SJSA1 (cell line): ENCODE measurements around the gene DAP. TPM values are rescaled to one million over a fixed set of nuclear protein-coding genes. Genes with fewer than 3 reads are reported as not detected.
A peak's percentile ranks its signal among the peaks of the same experiment; 100 is the strongest.

Source experiments
- DNase-seq, 2 experiments: peaks; one replicate each; pipeline ENCODE4 v3.0.0-alpha.2; 2015 to 2020; ENCODE audit warnings: low spot score in 2 of 2, low read depth in 1 of 2
- H3K27ac ChIP-seq: fragments of 250-450 bp; sonication (Bioruptor Pico); 2 replicates; pipeline ENCODE4 v1.5.1; 2020; ENCODE audit warnings: mild to moderate bottlenecking, moderate library complexity
- H3K27me3 ChIP-seq: fragments of 250-450 bp; sonication (Bioruptor Pico); replicated peaks from 2 replicates; pipeline ENCODE4 v1.5.1; 2020; ENCODE audit warnings: mild to moderate bottlenecking, moderate library complexity
- H3K36me3 ChIP-seq: fragments of 250-450 bp; sonication (Bioruptor Pico); 2 replicates; pipeline ENCODE4 v1.5.1; 2020; ENCODE audit warnings: mild to moderate bottlenecking
- H3K4me1 ChIP-seq: fragments of 250-450 bp; sonication (Bioruptor Pico); replicated peaks from 2 replicates; pipeline ENCODE4 v1.6.1; 2021; ENCODE audit warnings: mild to moderate bottlenecking
- H3K4me3 ChIP-seq: fragments of 250-450 bp; sonication (Bioruptor Pico); 2 replicates; pipeline ENCODE4 v1.5.1; 2020; ENCODE audit warnings: mild to moderate bottlenecking
- H3K9me3 ChIP-seq: fragments of 250-450 bp; sonication (Bioruptor Pico); replicated peaks from 2 replicates; pipeline ENCODE4 v1.5.1; 2020; ENCODE audit warnings: mild to moderate bottlenecking
- total RNA-seq: library from RNA; depleted of rRNA; stranded (reverse); fragments of >200 nt; shearing (Covaris generic); gene quantifications from 2 replicates; pipeline ENCODE4 v1.2.3, GENCODE V29; 2014

Gene DAP
- total RNA-seq, 1 experiment from 2014 or later = 64.6 TPM

DNA sequence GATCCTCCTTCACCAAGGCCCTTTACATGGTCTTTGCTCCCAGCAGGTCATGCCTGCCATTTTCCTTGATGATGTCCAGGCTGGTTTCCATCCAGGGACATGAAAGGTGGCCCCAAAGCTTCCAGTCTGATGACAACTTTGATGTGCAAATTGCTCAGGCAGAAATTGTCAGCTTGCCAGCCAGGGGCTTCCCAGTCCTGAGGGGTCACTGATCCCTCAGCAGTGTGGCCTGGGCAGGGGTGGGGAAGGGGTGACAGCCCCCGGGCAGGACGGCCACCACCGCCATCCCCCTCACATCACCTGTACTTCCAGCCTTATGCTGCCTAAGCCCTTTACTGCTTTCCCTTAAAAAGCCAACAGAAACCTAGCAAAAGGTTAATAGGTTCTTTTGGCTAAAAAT is 100.9 kb downstream of the DAP start:
- H3K27me3 ChIP-seq = no peaks in the 10 kb centered on the region
- no peaks in the 10 kb centered on the region for H3K4me1 ChIP-seq
- H3K9me3 ChIP-seq = no peaks in the 10 kb centered on the region
- no peak overlapping the region for H3K4me3 ChIP-seq
- peaks cover 14% of the 10 kb centered on the region for H3K36me3 ChIP-seq
- no peak for DNase-seq
- H3K27ac ChIP-seq = no peak overlapping the region

GRCh38 chr5:10658265-10658664 is 102.8 kb downstream of the DAP start:
- no peaks in the 10 kb centered on the region for H3K9me3 ChIP-seq
- H3K27ac ChIP-seq = no peak overlapping the region
- H3K36me3 ChIP-seq = peaks cover 23% of the 10 kb centered on the region
- no peak for DNase-seq
- no peaks in the 10 kb centered on the region for H3K27me3 ChIP-seq
- H3K4me3 ChIP-seq = no peak overlapping the region
- H3K4me1 ChIP-seq = no peaks in the 10 kb centered on the region

DNA sequence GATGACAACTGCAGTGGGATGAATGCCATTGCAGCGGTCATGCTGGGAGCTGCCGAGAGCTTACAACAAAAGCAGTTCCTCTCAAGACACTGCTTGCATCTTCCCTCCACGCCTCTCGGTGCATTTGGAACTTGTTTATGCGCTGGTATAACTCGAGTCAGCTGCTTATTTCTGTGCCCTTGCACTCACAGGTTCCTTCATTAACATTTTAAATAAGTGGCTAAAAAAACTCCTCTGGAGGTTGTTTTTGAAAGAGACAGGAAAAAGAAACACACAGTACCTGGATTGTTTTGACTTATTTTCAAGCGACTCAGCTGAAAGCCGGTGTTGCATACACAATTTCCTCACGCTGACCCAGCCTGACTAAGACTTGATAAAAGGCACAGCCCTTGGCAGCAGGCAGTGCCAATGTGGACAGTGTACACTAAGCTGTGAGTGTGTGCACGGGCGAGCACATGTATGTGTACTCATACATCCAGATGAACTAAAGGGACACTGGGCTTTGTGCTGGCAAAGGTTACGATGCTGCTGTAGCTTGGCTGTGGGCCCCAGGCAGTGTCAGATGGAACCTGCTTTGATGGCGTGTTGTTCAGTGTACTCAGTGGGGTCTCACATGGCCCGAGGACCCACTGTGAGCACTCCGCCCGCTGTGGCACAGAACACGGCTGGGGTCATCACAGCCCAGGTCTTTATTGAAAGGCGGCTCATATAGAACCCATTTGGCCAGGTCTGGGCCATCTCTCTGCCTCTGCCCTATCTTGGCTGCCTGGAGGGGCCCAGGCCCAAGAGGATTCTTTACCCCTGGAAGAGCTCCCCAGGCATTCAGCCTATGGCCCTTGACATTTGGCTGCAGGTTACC is 104.8 kb downstream of the DAP start:
- DNase-seq = no peak
- H3K27ac ChIP-seq = no peak overlapping the region
- no peaks in the 10 kb centered on the region for H3K4me1 ChIP-seq
- no peaks in the 10 kb centered on the region for H3K27me3 ChIP-seq
- peaks cover 42% of the 10 kb centered on the region for H3K36me3 ChIP-seq
- H3K4me3 ChIP-seq = no peak overlapping the region
- H3K9me3 ChIP-seq = no peaks in the 10 kb centered on the region

DNA sequence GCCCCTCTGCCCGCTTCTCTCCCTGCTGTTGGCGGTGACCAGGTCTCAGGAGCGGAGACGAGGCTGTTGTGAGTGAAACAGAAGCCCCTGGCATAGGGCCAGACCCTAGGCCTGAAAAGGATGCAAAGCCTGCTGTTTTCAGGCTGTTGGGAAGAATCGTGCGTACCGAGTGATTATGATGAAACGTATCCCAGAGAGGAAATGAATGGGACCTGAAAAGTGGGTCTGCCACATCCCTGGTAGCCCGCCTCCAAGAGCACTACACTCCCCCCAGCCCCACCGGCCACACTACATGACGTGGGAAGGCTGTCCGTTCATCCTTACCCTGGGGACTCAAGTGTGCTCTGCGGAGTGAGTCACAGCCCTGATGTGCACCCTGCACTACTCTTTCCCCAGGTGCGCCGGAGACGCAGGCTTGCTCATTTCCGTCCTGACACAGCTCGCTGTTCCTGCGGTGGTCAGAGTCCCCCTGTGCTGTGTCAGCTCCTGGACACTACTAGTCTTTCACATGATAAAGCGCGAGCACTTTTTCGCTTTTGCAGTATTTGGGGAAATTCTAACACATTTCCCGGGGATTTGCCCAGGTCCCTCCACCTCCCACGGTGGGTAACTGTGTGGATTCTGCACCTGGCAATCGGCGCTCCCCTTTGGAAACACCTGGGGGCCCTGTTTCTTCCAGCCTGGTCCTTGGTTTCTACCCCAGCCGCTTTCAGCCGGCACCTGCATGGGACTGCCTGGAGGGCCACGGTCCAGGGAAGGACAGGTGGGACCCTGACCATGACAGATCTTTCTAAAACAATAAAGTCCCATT is 105.7 kb downstream of the DAP start:
- peak in 1 of 2 experiments; percentile 46 for DNase-seq

GRCh38 chr5:10654566-10654965 is 106.5 kb downstream of the DAP start:
- no peaks in the 10 kb centered on the region for H3K27me3 ChIP-seq
- no peak overlapping the region for H3K27ac ChIP-seq
- H3K4me1 ChIP-seq = no peaks in the 10 kb centered on the region
- peaks cover 53% of the 10 kb centered on the region for H3K36me3 ChIP-seq
- H3K9me3 ChIP-seq = no peaks in the 10 kb centered on the region
- no peak overlapping the region for H3K4me3 ChIP-seq
- no peak for DNase-seq

More for the DNA sequence above, 105.7 kb downstream of the DAP start:
- H3K27ac ChIP-seq = no peak overlapping the region
- no peak overlapping the region for H3K4me3 ChIP-seq
- H3K4me1 ChIP-seq = no peaks in the 10 kb centered on the region
- H3K36me3 ChIP-seq = peaks cover 46% of the 10 kb centered on the region
- H3K27me3 ChIP-seq = no peaks in the 10 kb centered on the region
- H3K9me3 ChIP-seq = no peaks in the 10 kb centered on the region

GRCh38 chr5:10653751-10654400 is 107.2 kb downstream of the DAP start:
- no peaks in the 10 kb centered on the region for H3K4me1 ChIP-seq
- peaks cover 58% of the 10 kb centered on the region for H3K36me3 ChIP-seq
- no peaks in the 10 kb centered on the region for H3K9me3 ChIP-seq
- no peaks in the 10 kb centered on the region for H3K27me3 ChIP-seq
- DNase-seq = no peak
- H3K4me3 ChIP-seq = no peak overlapping the region
- no peak overlapping the region for H3K27ac ChIP-seq

- H3K27me3 ChIP-seq = no peaks in the 10 kb centered on the region
- H3K9me3 ChIP-seq = no peaks in the 10 kb centered on the region
- H3K36me3 ChIP-seq = peaks cover 58% of the 10 kb centered on the region
- no peak overlapping the region for H3K4me3 ChIP-seq
- no peak overlapping the region for H3K27ac ChIP-seq
- H3K4me1 ChIP-seq = no peaks in the 10 kb centered on the region
- no peak for DNase-seq
These were observed 108.0 kb downstream of the DAP start for GRCh38 chr5:10653043-10653442.

GRCh38 chr5:10652606-10653005 is 108.4 kb downstream of the DAP start:
- peaks cover 58% of the 10 kb centered on the region for H3K36me3 ChIP-seq
- H3K27me3 ChIP-seq = no peaks in the 10 kb centered on the region
- no peak for DNase-seq
- no peak overlapping the region for H3K27ac ChIP-seq
- no peak overlapping the region for H3K4me3 ChIP-seq
- no peaks in the 10 kb centered on the region for H3K4me1 ChIP-seq
- no peaks in the 10 kb centered on the region for H3K9me3 ChIP-seq

DNA sequence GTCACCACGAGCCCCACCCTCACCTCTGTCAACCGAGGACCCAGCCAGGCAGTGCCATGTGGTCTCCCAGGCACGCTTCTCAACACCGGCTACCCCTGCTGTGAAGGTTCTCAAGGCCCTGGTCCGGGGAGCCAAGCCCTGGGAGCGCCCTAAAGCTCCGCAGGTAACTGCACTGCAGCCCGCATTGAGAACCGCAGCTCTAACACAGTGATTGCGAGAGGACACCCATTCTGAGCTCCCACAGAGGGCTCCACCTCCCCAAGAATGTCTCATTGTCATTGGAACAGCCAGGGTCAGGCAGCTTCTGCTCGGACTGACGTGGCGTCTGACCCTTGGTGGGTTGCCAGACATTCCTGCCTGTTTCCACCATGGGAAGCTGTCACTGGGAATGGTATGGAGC is 108.9 kb downstream of the DAP start:
- no peaks in the 10 kb centered on the region for H3K4me1 ChIP-seq
- H3K4me3 ChIP-seq = no peak overlapping the region
- peak in 1 of 2 experiments; percentile 49 for DNase-seq
- H3K27me3 ChIP-seq = no peaks in the 10 kb centered on the region
- peaks cover 58% of the 10 kb centered on the region for H3K36me3 ChIP-seq
- H3K27ac ChIP-seq = no peak overlapping the region
- H3K9me3 ChIP-seq = no peaks in the 10 kb centered on the region

DNA sequence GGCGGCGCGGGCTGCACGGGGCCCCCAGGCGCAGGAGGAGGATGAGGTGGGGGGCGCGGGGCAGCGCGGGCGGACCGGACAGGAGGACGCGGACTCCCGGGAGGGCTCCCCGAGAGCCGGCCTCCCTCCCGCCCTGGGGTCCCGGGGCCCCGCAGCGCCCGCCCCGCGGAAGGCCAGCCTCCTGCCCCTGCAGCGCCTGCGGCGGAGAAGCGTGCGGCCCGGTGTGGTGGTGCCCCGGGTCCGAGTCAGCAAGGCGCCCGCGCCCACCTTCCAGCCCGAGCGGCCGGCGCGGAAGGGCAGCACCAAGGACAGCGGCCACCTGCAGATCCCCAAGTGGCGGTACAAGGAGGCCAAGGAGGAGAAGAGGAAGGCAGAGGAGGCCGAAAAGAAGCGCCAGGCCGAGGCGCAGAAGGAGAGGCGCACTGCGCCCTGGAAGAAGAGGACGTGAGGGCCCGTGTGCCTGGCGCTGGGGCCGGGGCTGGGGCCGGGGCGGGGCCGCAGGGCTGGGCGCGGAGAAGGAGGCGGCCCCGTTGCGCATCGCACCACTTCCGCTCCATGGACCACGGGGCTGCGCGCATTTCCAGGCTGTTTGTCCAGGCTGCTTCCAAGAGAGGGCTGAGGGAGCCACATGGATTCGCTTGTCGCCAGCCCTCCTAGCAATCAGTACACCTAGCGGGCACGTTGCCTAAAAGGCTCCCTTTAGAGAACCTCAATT is 111.2 kb downstream of the DAP start:
- H3K27ac ChIP-seq = no peak overlapping the region
- no peaks in the 10 kb centered on the region for H3K27me3 ChIP-seq
- no peaks in the 10 kb centered on the region for H3K9me3 ChIP-seq
- H3K36me3 ChIP-seq = peaks cover 45% of the 10 kb centered on the region
- H3K4me3 ChIP-seq = no peak overlapping the region
- DNase-seq = no peak
- no peaks in the 10 kb centered on the region for H3K4me1 ChIP-seq

- no peak for DNase-seq
- H3K27me3 ChIP-seq = no peaks in the 10 kb centered on the region
- H3K36me3 ChIP-seq = peaks cover 47% of the 10 kb centered on the region
- H3K9me3 ChIP-seq = no peaks in the 10 kb centered on the region
- H3K27ac ChIP-seq = no peak overlapping the region
- no peaks in the 10 kb centered on the region for H3K4me1 ChIP-seq
- H3K4me3 ChIP-seq = no peak overlapping the region
These were observed 112.0 kb downstream of the DAP start for GRCh38 chr5:10648806-10649665.

GRCh38 chr5:10647640-10648039 is 113.4 kb downstream of the DAP start:
- Histone ChIP-seq H3K4me3 (no peak overlapping the region), H3K36me3 (peaks cover 36% of the 10 kb centered on the region), H3K4me1 (no peaks in the 10 kb centered on the region), H3K9me3 (no peaks in the 10 kb centered on the region), H3K27me3 (no peaks in the 10 kb centered on the region), H3K27ac (no peak overlapping the region)
- no peak for DNase-seq

- H3K27me3 ChIP-seq = no peaks in the 10 kb centered on the region
- H3K9me3 ChIP-seq = no peaks in the 10 kb centered on the region
- H3K4me3 ChIP-seq = no peak overlapping the region
- DNase-seq = no peak
- H3K36me3 ChIP-seq = peaks cover 30% of the 10 kb centered on the region
- H3K27ac ChIP-seq = no peak overlapping the region
- no peaks in the 10 kb centered on the region for H3K4me1 ChIP-seq
These were observed 115.4 kb downstream of the DAP start for GRCh38 chr5:10645671-10646070.
